Hematopoietic multipotent progenitor cell treated with erythropoietin and hydrocortisone succinate and interleukin-3 and kit ligand, for 4 days (in vitro differentiated cells): Measurements from ENCODE around the gene BTK.

Experiments
- DNase-seq: peaks from one replicate; pipeline ENCODE4 v3.0.0-alpha.2; 2015

The BTK gene

DNA sequence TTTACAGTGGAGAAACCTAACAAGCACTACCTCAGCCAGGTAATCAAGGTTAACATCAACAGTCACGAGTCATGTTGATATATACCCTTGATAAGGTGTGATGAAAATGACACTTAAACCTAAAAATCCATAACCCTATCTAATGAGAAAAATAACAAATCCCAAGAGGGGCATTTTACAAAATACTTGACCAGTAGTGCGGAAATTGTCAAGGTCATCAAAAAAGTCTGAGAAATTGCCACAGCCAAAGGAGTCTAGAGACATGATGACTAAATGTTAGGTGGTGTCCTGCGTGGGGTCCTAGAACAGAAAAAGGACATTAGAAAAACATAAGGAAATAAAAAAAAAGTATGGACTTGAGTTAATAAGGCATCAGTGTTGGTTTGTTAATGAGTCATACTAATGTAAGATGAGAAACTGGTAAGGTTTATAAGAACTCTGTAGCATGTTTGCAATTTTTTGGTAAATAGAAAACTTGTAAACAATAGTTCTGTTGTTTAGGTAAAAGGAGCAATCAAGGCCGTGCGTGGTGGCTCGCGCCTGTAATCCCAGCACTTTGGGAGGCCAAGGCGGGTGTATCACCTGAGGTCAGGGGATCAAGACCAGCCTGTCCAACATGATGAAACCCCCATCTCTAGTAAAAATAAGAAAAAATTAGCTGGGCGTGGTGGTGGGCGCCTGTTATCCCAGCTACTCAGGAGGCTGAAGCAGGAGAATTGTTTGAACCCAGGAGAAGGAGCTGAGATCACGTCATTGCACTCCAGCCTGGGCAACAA, 7.7 kb upstream of the BTK start:
- no peak for DNase-seq

- DNase-seq = no peak
Observed at GRCh38 chrX:101391831-101392230, 5.8 kb upstream of the BTK start.

DNA sequence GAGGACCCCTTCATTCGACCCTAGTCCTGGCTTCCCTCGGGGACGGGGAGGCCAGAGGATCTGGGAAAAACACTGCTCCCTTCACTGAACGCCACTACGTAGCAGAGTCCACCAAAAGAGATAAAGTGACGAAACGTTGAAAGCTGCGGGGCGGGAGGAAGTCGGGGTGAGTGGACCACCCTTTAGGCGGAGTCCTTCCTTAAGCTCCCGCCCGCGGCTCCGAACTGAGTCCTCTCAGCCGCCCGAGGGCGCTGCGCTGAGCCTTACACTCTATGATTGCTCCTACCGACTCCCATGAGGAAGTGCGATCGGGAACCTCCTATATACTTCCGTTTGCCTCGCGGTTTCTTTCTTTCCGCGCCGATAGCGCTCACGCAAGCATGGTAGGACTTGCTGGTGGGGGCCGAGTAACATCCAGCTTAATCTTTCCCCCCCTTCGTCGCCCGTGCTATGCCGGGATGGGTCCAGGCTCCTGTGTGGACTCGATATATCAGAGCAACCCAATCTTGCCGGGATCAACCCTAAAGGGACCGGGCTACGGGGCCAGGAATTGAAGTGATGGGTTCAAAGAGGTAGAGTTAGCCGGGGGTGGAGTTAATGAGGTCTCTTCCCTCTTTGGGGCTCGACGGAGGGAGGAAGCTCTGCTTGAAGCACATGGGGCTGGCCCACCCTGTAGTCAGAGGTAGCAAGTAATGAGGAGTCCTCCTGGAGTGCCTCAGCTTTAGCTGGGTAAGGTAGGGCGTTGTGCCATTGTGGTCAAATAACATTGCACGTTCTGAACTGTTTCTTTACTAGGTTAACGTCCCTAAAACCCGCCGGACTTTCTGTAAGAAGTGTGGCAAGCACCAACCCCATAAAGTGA, 4.9 kb upstream of the BTK start, which contains the start of gene RPL36A:
Gene RPL36A (plus strand): TSS at position 348 of the 862 bp plus-strand sequence. CDS start 33 bp downstream, at position 381.
- peak; percentile 98 for DNase-seq

DNA sequence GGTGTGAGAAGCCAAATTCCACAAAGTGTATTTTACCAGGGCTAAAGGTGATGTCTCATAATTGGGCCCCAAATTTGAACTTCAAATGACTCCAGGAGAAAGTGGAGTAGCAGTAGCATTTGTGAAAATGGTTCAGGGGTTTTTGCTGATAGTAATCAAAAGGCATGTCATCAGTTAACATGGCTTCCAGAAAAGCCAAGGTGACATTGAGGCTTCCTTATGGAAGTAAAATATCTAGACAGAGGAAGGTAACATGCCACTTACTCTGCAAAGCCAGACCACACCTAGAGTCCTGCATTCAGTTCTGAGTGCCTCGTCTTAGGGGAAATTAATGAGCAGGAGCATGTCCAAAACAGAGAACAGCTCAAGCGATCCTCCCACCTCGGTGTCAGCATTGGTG, 2.6 kb upstream of the BTK start:
- no peak for DNase-seq

- DNase-seq = peak; percentile 39
Observed at GRCh38 chrX:101386542-101386885, 523 bp upstream of the BTK start.

GRCh38 chrX:101385026-101385684, 836 bp downstream of the BTK start:
- peak; percentile 18 for DNase-seq

DNA sequence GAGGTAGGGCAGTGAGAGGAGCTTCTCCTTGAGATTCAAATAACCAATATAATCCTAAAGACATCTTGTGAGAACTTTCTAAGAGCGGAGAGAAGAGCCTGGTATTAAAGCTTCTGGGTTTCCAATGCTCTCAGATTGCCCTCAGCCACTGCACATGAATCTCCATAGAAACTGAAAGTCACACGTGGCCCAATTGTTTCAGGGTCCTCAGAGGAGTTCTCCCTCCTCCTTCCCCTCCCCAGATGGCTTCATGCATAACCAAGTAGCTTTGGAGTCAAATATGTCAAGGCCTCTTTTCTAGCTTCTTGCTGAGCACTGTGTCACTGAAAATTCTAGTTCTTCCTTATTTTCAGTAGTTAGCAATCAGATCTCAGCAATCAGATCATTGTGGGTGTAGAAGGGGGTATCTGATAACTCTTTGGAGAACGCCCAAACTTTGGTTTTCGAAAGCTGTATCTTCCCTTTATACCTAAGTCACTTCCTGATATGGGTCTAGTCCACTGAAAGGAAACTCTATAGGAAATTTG, 2.2 kb downstream of the BTK start:
- DNase-seq = peak; percentile 56

DNA sequence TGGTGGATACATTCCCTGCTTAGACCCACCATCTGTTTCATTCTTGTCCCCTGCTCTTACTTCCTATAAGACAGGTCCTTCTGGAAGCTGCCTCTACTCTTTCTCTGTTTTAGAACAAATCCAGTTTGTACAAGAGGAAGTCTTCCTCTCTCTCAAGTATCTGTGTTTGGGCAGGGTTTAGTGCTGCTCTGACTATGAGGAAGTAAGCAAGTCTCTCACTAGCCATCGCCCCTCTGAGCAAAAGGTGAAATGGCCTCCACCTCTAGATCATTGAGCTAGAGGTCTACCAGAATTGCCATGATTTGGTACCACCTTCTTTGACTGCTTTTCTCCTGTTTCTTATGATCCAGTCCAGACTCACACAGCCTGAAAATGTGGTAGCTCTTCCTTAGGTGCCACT, 8.4 kb downstream of the BTK start:
- DNase-seq = peak; percentile 44

DNA sequence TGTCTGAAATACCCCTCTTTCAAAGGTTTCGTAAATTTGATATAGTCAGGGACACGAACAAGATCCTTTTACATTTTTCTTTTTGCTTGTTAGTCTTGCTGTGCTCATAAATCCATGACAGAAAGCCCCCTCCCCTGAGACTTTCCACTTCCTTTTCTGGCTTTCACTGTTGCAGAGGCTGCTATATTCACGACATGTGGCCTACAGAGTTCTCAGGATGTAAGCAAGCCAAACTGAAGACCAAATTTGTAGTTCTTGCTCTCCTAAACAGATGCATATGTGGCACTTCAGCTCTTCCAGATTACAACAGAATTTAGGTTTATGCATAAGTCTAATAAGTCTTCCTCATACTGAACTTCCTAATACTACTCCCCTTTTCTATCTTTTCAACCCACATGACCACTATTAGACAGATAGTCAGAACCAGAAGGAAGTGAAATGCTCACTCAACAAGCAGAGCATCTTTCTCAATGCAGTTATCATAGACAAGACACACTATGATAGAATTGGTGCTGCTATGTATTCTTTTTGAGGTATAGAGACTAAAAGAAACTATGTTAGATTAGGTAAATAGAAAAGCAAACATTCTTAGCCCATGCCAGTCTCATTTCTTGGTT, 15.0 kb downstream of the BTK start:
- peak; percentile 48 for DNase-seq

DNA sequence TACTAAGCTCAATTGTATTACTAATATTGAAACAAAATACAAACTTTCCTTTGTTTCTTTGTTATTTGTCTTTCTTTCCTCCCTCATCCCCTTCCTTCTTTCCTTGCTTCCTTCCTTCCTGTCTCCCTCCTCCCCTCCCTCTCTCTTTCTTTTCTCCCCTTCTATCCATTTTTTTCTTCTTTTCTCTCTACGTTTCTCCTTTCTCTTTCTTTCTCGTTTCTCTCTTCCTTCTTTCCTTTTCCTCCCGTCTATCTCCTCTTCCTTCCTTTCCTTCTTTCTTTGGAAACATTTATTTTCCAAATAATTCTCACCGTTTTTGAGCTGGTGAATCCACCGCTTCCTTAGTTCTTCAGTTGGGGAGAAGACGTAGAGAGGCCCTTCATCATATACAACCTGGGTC, 16.3 kb downstream of the BTK start:
- DNase-seq = no peak

- DNase-seq = peak; percentile 84
Observed at GRCh38 chrX:101368800-101369199, 17.2 kb downstream of the BTK start.

- DNase-seq = no peak
Observed at GRCh38 chrX:101365301-101365795, 20.6 kb downstream of the BTK start.

DNA sequence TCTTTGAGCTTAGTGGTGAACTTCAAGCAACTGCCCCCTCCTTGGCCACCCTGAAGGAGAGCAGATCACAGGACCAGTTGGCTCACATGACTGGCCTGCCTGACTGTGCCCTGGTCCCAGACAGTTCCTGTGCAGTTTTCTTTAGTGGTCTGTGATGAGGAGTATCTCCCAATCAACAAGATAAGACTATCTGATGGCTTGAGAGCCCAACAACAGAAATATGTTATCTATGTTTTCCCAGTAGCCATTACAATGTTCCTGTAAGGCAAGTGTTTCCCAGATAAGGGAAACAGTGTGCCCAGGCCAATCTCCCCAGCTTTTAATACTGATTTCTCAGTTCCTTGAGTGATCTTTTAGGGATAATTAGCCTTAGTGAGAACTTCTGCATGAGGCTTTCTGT, 23.2 kb downstream of the BTK start:
- DNase-seq = peak; percentile 40

DNA sequence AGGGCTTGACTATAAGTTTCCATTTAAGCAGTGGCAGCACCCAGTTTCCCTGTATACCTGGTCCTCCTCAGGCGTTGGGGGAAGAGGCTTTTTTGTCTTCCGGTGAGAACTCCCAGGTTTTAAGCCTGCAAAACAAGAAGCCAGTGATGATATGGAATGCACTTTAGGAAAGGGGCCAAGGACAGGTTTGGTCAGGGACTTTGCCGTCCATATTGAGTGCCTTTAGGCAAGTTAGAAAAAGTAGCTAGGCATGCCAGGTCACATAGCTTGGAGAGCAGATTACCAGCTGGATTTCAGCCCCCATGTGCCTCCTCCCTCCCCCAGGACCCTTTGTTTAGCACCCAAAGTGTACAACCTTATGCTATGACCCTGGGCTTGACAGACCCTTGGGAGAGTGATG, 23.9 kb downstream of the BTK start:
- DNase-seq = no peak

DNA sequence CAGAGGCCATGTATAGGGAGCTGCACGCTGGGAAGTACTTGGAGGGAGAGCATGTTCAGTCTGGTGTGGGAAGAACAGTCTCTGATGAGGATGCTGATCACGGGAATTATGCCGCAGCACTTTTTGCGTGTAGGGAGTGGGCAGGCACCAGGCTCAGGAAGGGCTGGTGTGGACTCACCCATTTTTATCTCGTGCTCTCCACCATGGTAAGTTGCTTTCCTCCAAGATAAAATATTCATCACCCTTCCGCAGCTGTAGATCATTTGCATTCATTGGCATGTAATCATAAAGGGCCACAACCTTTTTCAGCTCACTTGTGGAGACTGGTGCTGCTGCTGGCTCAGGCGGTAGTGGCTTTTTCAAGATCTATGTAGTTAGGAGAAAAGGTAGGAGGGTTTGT, 25.6 kb downstream of the BTK start:
- peak; percentile 86 for DNase-seq

DNA sequence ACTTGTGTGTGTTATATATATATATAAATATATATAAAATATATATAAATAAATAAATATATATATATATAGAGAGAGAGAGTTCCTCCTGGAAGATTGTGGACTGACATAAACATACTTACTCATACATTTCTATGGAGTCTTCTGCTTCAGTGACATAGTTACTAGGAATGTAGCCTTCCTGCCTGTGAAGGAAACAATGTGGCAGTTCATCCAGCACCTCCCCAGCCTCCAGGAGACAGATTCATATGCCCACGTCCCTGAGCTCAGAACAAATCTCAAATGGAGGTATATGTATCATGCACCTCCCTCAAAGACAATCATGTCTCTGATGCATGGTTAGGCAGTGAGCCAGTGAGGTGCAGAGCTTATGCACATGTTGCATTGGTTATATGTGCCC, 26.0 kb downstream of the BTK start:
- no peak for DNase-seq

DNA sequence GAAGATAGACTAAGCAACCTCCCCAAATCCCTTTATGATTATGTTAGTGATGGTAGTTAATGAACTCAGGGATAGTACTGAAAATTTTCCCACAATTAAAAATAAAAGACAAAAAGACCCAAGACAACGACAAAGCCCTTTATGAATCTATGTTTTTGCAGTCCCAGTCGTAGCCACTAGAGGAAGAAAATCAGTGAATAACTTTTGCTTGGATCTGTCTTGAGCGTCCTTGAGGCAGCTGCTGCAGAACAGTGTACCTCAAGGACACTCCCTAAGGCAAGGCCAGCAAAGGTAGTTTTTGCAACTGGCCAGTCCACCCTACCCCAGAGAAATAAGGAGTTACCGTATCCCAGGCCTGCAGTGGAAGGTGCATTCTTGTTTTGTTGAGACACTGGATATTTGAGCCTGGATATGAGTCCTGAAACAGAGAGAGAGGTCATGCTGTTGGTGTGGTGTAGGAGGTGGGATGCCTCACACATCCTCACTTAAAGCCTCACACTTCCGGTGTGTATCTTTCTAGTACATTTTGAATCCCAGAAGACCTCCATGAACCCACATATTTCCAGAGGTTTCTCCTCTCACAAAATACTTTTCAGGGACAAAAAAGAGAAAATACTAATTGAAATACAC, 28.7 kb downstream of the BTK start:
- DNase-seq = peak; percentile 61

- DNase-seq = no peak
Observed at GRCh38 chrX:101349193-101349562, 36.8 kb downstream of the BTK start.

DNA sequence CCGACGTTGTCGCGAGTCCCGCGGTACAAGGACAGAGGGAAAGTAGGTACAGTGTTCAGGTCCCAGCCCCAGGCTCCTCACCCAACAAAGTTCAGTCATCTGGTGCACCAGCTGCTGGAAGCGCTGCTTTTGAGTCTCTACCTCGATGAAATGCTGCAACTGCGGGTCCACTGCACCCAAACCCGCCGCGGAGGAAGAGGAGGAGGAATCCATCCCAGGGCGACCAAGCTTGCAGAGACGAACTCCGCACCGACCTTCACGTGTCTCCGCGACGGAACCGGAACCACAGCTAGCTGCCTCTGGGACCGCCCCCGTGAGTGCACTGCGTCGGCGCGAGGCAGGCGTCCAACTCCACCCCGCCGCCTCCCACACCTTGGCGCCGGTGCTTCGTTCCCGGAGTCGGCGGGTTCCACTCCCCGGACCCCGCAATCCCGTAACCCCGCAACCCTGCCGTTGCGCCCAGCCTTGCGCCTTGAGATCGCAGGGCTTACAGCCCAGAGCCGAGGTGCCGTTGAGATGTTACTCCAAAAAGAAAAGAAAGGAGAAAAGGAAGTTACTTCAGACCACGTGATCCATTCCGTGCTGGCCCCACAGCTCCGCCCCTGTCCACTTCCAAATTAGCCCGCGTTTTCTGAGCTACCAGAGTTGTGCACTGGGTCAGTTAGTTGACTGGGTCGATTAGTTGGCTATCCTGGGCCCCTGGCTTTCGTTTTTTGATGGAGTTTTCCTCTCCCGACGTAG, 37.4 kb downstream of the BTK start, which contains the start of gene TIMM8A:
Gene TIMM8A (minus strand): TSS at position 291 of the 741 bp plus-strand sequence. CDS start 78 bp downstream, at position 213.
- DNase-seq = peak; percentile 90

DNA sequence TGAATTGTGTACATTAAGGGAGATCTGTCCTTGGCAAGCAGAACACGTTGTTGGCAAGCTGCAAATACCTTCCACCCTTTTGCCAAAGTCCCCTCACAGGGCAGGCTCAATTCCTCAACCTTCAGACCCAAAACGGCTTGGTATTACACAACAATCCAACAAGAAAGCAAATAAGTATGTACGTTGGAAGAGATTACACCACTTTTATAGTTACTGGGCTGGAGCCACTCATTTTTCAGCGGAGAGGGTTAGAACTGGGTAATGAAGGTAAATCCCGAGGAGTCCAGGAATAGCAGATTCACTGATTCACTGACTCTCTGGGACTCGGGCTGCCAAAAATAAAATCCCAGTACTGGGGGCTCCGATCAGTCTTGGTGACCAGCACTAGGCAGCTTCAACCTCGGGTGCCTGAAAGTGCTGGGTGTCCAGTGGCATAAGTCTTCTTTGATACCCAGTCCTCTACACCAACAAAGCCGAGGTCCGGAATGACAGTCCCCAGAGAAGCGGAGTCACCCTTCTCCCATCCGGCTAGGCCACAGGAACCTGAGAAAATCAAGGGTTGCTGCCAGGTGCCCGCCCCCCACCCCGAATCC, 38.0 kb downstream of the BTK start:
- DNase-seq = no peak

GRCh38 chrX:101337776-101338271, 48.2 kb downstream of the BTK start:
- no peak for DNase-seq
